ENCODE measurements around the gene CHRM1.
"Not testable (repeated sequence)": the region's sequence is repeated elsewhere in the genome, so short reads cannot be mapped to it uniquely, and the experiment has no call there.

The CHRM1 gene, protein sequence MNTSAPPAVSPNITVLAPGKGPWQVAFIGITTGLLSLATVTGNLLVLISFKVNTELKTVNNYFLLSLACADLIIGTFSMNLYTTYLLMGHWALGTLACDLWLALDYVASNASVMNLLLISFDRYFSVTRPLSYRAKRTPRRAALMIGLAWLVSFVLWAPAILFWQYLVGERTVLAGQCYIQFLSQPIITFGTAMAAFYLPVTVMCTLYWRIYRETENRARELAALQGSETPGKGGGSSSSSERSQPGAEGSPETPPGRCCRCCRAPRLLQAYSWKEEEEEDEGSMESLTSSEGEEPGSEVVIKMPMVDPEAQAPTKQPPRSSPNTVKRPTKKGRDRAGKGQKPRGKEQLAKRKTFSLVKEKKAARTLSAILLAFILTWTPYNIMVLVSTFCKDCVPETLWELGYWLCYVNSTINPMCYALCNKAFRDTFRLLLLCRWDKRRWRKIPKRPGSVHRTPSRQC

DNA sequence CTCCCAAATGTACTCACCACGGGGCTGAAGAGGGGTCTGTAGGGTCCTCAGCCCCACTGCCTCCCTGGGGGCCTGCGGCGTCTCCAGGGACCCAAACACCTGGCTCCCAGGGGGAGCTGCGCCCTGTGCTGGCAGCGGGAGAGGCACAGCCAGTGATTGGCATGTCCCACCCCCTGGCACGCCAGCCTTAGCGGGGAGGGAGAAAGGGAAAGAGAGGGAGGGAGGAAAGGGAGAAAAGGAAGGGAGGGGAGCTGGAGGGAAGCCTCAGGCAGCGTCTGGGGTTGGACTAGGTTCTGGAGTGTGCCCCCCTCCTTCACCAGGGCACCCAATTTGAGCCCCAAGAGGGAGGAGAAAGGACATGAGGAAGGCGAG, at the start of gene CHRM1:
CHRM1 (minus strand) TSS at position 163 of the 372 bp plus-strand sequence. CDS start 10,263 bp downstream, outside the sequence.
- no peaks in the 10 kb centered on the region for H3K36me3 Mint-ChIP-seq
- no peak within 1 kb of the TSS for H3K4me3 Mint-ChIP-seq
- H3K27me3 Mint-ChIP-seq: peaks cover 18% of the 10 kb centered on the region
- peaks cover 25% of the 10 kb centered on the region for H3K4me1 Mint-ChIP-seq
- H3K9me3 Mint-ChIP-seq: no peaks in the 10 kb centered on the region
- no peak within 1 kb of the TSS for H3K27ac Mint-ChIP-seq

DNA sequence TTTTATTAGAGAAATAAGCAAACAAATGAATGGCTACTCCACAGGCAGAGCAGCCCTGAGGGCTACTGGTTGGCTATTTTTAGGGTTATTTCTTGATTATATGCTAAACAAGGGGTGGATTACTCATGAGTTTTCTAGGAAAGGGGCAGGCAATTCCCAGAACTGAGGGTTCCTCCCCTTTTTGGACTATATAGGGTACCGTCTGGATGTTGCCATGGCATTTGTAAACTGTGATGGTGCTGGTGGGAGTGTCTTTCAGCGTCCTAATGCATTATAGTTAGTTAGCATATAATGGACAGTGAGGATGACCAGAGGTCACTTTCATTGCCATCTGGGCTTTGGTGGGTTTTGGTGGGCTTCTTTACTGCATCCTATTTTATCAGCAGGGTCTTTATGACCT, 44.4 kb upstream of the CHRM1 start:
- Mint-ChIP-seq H3K4me3 (no peak overlapping the region), H3K36me3 (no peaks in the 10 kb centered on the region), H3K27ac (no peak overlapping the region), H3K9me3 (no peaks in the 10 kb centered on the region), H3K27me3 (peaks cover 8% of the 10 kb centered on the region), H3K4me1 (no peaks in the 10 kb centered on the region)

GRCh38 chr11:62962391-62962790, 41.2 kb upstream of the CHRM1 start:
- Mint-ChIP-seq H3K4me1 (no peaks in the 10 kb centered on the region), H3K4me3 (no peak overlapping the region), H3K9me3 (no peaks in the 10 kb centered on the region), H3K27me3 (peaks cover 8% of the 10 kb centered on the region), H3K36me3 (no peaks in the 10 kb centered on the region), H3K27ac (no peak overlapping the region)

DNA sequence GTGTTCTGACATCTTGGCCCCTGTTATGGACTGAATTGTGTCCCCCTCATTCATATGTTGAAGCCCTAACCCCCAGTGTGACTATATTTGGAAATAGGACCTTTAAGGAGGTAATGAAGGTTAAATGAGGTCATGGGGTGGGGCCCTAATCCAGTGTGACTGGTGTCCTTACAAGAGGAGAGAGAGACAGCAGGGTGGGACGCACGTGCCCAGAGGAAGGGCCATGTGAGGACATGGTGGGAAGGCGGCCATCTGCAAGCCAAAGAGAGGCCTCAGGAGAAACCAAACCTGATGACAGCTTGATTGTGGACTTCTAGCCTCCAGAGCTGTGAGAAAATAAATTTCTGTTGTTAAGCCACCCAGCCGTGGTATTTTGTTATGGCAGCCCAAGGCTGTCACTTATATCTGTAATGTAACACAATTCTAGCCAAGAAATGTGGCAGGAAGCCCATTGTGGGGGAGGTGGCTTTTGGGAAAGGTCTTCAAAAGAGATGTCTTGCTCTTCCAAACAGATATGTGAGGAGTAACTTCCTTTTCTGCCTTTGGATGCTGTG, 39.9 kb upstream of the CHRM1 start:
- Mint-ChIP-seq H3K36me3 (no peaks in the 10 kb centered on the region), H3K27ac (no peak overlapping the region), H3K4me1 (no peaks in the 10 kb centered on the region), H3K9me3 (no peaks in the 10 kb centered on the region), H3K4me3 (no peak overlapping the region), H3K27me3 (peaks cover 2% of the 10 kb centered on the region)

- H3K4me1 Mint-ChIP-seq: no peaks in the 10 kb centered on the region
- no peaks in the 10 kb centered on the region for H3K9me3 Mint-ChIP-seq
- no peak overlapping the region for H3K4me3 Mint-ChIP-seq
- H3K27me3 Mint-ChIP-seq: peaks cover 2% of the 10 kb centered on the region
- no peaks in the 10 kb centered on the region for H3K36me3 Mint-ChIP-seq
- H3K27ac Mint-ChIP-seq: no peak overlapping the region
Observed at GRCh38 chr11:62959422-62959980, 38.3 kb upstream of the CHRM1 start.

DNA sequence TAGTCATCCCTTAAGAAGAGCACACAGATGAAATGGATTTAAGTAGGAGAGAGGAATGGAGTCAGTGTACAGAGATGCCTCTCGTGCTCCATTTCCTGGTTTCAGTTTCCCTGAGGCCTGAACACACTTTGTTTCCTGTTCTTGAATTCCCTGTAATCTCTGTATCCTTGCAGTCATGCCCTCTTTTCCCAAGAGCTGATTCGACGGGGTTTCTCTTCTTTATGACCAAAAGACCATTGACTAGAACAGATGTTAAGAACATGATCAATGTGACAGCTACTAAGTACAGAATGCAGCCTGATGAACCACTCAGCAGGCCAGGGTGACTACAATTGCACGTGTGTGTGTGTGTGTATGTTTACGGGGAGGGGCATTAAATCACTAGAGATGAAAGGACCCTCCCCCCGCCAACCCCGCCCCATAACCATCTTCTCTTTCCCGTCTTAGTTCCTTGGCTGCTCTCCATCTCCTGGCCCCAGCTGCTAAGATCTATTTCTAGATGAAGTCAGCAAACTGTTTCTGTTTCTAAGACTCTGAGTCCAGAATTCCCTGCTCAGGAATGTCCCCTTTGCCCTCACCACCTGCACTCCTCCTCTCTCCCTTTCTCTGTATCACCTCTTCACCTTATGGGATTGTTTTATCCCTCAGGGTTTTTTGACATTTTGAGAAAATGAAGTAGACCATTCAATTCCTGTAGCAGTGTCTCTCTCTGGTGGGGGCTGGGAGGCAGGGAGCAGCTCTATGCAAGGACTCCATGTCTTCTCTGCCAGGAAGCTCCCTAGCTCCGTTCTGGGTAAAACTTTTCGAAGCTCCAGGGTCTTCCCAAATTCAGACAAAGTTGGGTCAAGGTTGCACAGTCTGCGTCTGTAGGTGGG, 37.6 kb upstream of the CHRM1 start:
- Mint-ChIP-seq H3K36me3 (no peaks in the 10 kb centered on the region), H3K9me3 (no peaks in the 10 kb centered on the region), H3K4me1 (no peaks in the 10 kb centered on the region), H3K27ac (no peak overlapping the region), H3K27me3 (peaks cover 2% of the 10 kb centered on the region), H3K4me3 (no peak overlapping the region)

DNA sequence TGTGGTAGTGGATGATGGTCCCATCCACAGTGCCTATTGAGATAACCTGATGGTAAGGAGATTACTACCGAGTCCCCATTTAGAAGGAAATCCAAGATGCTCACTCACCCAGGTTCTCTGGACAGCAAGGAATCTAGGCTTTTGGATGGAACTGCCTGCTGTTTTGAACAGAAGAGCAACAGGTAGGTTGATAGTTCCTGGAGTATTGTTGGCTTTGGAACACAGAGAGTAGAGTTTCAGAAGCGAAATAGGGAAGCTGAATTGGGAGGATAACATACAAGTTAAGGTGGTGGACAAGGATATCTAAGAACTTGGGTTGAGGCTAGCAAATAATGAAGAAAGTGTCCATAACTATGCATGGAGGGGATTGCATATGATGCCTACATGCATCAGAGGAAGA, 36.0 kb upstream of the CHRM1 start:
- Mint-ChIP-seq H3K27me3 (peaks cover 2% of the 10 kb centered on the region), H3K9me3 (no peaks in the 10 kb centered on the region), H3K27ac (no peak overlapping the region), H3K4me3 (no peak overlapping the region), H3K36me3 (no peaks in the 10 kb centered on the region), H3K4me1 (no peaks in the 10 kb centered on the region)

GRCh38 chr11:62954478-62954877, 33.3 kb upstream of the CHRM1 start:
- Mint-ChIP-seq H3K36me3 (no peaks in the 10 kb centered on the region), H3K4me3 (no peak overlapping the region), H3K27ac (no peak overlapping the region), H3K4me1 (no peaks in the 10 kb centered on the region), H3K9me3 (no peaks in the 10 kb centered on the region), H3K27me3 (peaks cover 2% of the 10 kb centered on the region)

DNA sequence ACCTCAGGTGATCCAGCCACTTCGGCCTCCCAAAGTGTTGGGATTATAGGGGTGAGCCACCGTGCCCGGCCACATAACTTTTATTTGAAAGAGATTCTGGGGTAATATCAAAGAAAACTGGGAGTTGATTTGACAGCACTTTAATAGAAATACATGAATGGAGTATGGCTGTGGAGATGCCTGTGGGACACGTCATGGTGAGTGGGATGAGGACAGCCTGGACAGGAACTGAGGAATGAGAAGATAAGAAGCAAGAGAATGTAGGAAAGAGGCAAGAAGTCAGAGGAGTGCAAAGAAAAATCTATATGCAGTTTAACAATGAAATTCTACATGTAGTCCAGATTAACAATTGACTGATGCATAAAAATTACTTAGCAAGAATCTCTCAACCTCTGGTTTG, 32.6 kb upstream of the CHRM1 start:
- Mint-ChIP-seq H3K36me3 (no peaks in the 10 kb centered on the region), H3K9me3 (no peaks in the 10 kb centered on the region), H3K27ac (no peak overlapping the region), H3K4me1 (no peaks in the 10 kb centered on the region), H3K4me3 (no peak overlapping the region), H3K27me3 (peaks cover 2% of the 10 kb centered on the region)

- Mint-ChIP-seq H3K27ac (no peak overlapping the region), H3K4me3 (no peak overlapping the region)
Observed at GRCh38 chr11:62948765-62949320, 27.7 kb upstream of the CHRM1 start.

GRCh38 chr11:62945538-62945937, 24.4 kb upstream of the CHRM1 start:
- not testable (repeated sequence) for H3K4me1 Mint-ChIP-seq, H3K27ac Mint-ChIP-seq, H3K36me3 Mint-ChIP-seq, H3K27me3 Mint-ChIP-seq, H3K9me3 Mint-ChIP-seq, H3K4me3 Mint-ChIP-seq

More at GRCh38 chr11:62948765-62949320, 27.7 kb upstream of the CHRM1 start:
- no peaks in the 10 kb centered on the region for H3K36me3 Mint-ChIP-seq
- H3K9me3 Mint-ChIP-seq: no peaks in the 10 kb centered on the region
- no peaks in the 10 kb centered on the region for H3K4me1 Mint-ChIP-seq
- peaks cover 6% of the 10 kb centered on the region for H3K27me3 Mint-ChIP-seq

GRCh38 chr11:62937528-62937927, 16.4 kb upstream of the CHRM1 start:
- not testable (repeated sequence) for H3K9me3 Mint-ChIP-seq, H3K4me3 Mint-ChIP-seq, H3K27me3 Mint-ChIP-seq, H3K27ac Mint-ChIP-seq, H3K36me3 Mint-ChIP-seq, H3K4me1 Mint-ChIP-seq

- no peaks in the 10 kb centered on the region for H3K36me3 Mint-ChIP-seq
- peaks cover 9% of the 10 kb centered on the region for H3K9me3 Mint-ChIP-seq
- peaks cover 3% of the 10 kb centered on the region for H3K4me1 Mint-ChIP-seq
- H3K27ac Mint-ChIP-seq: no peak overlapping the region
- no peak overlapping the region for H3K4me3 Mint-ChIP-seq
- peaks cover 18% of the 10 kb centered on the region for H3K27me3 Mint-ChIP-seq
Observed at GRCh38 chr11:62934496-62934785, 13.3 kb upstream of the CHRM1 start.

GRCh38 chr11:62933750-62934495, 12.8 kb upstream of the CHRM1 start:
- peaks cover 21% of the 10 kb centered on the region for H3K27me3 Mint-ChIP-seq
- no peak overlapping the region for H3K27ac Mint-ChIP-seq
- peaks cover 3% of the 10 kb centered on the region for H3K4me1 Mint-ChIP-seq
- peaks cover 9% of the 10 kb centered on the region for H3K9me3 Mint-ChIP-seq
- H3K36me3 Mint-ChIP-seq: no peaks in the 10 kb centered on the region
- H3K4me3 Mint-ChIP-seq: no peak overlapping the region

DNA sequence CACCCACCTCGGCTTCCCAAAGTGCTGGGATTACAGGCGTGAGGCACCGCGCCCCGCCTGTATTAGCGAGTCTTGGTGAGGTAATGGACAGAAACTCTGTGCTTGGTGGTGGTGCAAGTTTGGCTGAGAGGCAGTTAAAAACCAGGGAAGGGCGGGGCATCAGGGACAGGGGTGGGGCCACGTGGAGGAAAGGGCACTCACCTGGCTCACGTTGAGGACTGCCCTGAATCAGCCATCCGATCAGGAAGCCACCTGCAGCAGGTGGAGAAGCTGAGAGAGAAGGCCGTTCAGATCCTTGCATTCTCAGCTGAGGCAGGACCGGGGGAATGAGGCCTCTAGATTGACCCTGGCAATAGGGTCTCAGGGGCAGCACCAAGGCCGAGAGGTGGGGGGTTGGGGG, 12.1 kb upstream of the CHRM1 start:
- no peaks in the 10 kb centered on the region for H3K36me3 Mint-ChIP-seq
- H3K4me1 Mint-ChIP-seq: peaks cover 3% of the 10 kb centered on the region

More for the DNA sequence above, 12.1 kb upstream of the CHRM1 start:
- no peak overlapping the region for H3K4me3 Mint-ChIP-seq
- peaks cover 9% of the 10 kb centered on the region for H3K9me3 Mint-ChIP-seq
- peaks cover 26% of the 10 kb centered on the region for H3K27me3 Mint-ChIP-seq
- no peak overlapping the region for H3K27ac Mint-ChIP-seq
